ENCODE results near the gene C1QTNF12. TPM values are rescaled to one million over a fixed set of nuclear protein-coding genes. Genes with fewer than 3 reads are reported as not detected.

The C1QTNF12 gene
- total RNA-seq, 1 donor from 2014 or later, result 1.7 TPM

- TF ChIP-seq CTCF (IDR thresholded peaks at IDR 0.05; ENCODE audit: unreplicated experiment), result no peak
- H3K27ac Mint-ChIP-seq, result no peak overlapping the region
- H3K9me3 Mint-ChIP-seq (ENCODE audit: low read depth), result no peaks in the 10 kb centered on the region
- H3K4me3 Mint-ChIP-seq (ENCODE audit: low read depth), result no peak overlapping the region
- H3K27me3 Mint-ChIP-seq, result no peaks in the 10 kb centered on the region
- H3K36me3 Mint-ChIP-seq (ENCODE audit: insufficient read depth), result peaks cover 6% of the 10 kb centered on the region
- H3K4me1 Mint-ChIP-seq (ENCODE audit: low read depth), result no peaks in the 10 kb centered on the region
- no peak for DNase-seq (ENCODE audit: low spot score, unreplicated experiment)
These were observed 31.3 kb downstream of the C1QTNF12 start for GRCh38 chr1:1215080-1215676.

GRCh38 chr1:1213345-1214265 is 32.9 kb downstream of the C1QTNF12 start, which contains the start of gene TNFRSF4:
TNFRSF4 (minus strand) TSS chr1:1214153; CDS start chr1:1214127, 26 bp downstream.
- DNase-seq (ENCODE audit: low spot score, unreplicated experiment), result no peak
- Mint-ChIP-seq H3K4me3 (ENCODE audit: low read depth) (no peak within 1 kb of the TSS), H3K4me1 (ENCODE audit: low read depth) (no peaks in the 10 kb centered on the region), H3K27me3 (no peaks in the 10 kb centered on the region), H3K36me3 (ENCODE audit: insufficient read depth) (peaks cover 6% of the 10 kb centered on the region), H3K9me3 (ENCODE audit: low read depth) (no peaks in the 10 kb centered on the region), H3K27ac (no peak within 1 kb of the TSS)
- no peak for TF ChIP-seq CTCF (IDR thresholded peaks at IDR 0.05; ENCODE audit: unreplicated experiment)

- DNase-seq (ENCODE audit: low spot score, unreplicated experiment), result no peak
- Mint-ChIP-seq H3K36me3 (ENCODE audit: insufficient read depth) (peaks cover 6% of the 10 kb centered on the region), H3K4me3 (ENCODE audit: low read depth) (no peak overlapping the region), H3K9me3 (ENCODE audit: low read depth) (no peaks in the 10 kb centered on the region), H3K27ac (no peak overlapping the region), H3K4me1 (ENCODE audit: low read depth) (no peaks in the 10 kb centered on the region), H3K27me3 (no peaks in the 10 kb centered on the region)
- TF ChIP-seq CTCF (IDR thresholded peaks at IDR 0.05; ENCODE audit: unreplicated experiment), result no peak
These were observed 33.7 kb downstream of the C1QTNF12 start for GRCh38 chr1:1212780-1213344.

GRCh38 chr1:1211541-1212441 is 34.7 kb downstream of the C1QTNF12 start:
- DNase-seq (ENCODE audit: low spot score, unreplicated experiment), result no peak
- peaks cover 1% of the 10 kb centered on the region for H3K27me3 Mint-ChIP-seq
- no peak overlapping the region for H3K27ac Mint-ChIP-seq
- no peak overlapping the region for H3K4me3 Mint-ChIP-seq (ENCODE audit: low read depth)
- H3K4me1 Mint-ChIP-seq (ENCODE audit: low read depth), result no peaks in the 10 kb centered on the region
- no peaks in the 10 kb centered on the region for H3K9me3 Mint-ChIP-seq (ENCODE audit: low read depth)
- H3K36me3 Mint-ChIP-seq (ENCODE audit: insufficient read depth), result peaks cover 4% of the 10 kb centered on the region
- no peak for TF ChIP-seq CTCF (IDR thresholded peaks at IDR 0.05; ENCODE audit: unreplicated experiment)

Measured in progenitor cell of endocrine pancreas (in vitro differentiated cells).